ENCODE results near the gene SRA1.

Gene SRA1

DNA sequence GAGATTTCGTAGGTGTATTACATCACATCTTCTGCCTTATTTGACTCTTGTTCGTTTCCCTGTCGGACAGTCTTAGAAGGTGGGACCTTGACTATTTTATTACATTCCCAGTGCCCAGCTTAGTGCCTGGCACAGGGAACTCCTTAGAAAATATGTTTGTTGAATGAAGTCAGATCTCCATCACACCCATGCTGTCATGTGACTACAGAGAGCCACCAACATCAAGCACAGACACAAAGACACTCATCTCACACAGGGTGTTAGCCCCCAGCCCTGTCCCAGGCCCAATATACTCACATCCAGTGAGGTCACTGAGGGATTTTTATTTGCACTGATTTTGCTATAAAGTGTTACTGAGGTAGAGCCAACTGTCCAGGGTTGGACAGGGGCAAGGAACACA is 692 bp upstream of the SRA1 start:
- DNase-seq (ENCODE audit: extremely low read depth, low read depth): no peak
- TF ChIP-seq, protein P1, sequence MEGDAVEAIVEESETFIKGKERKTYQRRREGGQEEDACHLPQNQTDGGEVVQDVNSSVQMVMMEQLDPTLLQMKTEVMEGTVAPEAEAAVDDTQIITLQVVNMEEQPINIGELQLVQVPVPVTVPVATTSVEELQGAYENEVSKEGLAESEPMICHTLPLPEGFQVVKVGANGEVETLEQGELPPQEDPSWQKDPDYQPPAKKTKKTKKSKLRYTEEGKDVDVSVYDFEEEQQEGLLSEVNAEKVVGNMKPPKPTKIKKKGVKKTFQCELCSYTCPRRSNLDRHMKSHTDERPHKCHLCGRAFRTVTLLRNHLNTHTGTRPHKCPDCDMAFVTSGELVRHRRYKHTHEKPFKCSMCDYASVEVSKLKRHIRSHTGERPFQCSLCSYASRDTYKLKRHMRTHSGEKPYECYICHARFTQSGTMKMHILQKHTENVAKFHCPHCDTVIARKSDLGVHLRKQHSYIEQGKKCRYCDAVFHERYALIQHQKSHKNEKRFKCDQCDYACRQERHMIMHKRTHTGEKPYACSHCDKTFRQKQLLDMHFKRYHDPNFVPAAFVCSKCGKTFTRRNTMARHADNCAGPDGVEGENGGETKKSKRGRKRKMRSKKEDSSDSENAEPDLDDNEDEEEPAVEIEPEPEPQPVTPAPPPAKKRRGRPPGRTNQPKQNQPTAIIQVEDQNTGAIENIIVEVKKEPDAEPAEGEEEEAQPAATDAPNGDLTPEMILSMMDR (IDR thresholded peaks at IDR 0.05; ENCODE audit: low read depth, low read length): no peak

DNA sequence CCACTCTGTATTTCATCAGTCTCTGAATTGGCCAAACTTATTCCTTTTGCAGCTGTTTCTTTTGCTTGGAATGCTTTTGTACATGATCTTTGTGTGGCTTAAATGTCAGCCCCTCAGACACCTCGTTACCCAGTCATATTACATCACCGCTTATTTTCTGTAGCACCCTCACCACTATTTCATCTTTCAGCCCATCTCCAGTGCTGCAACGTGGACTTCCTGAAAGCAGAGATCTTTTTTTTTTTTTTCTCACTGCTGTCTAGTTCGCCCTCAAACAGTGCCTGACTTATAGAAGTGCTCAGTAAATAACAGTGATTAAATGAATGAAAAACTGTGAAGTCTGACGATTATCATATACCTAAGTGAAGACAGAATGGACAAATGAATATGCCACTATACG is 835 bp downstream of the SRA1 start:
- TF ChIP-seq, protein P1 (IDR thresholded peaks at IDR 0.05; ENCODE audit: low read depth, low read length): no peak
- no peak for DNase-seq (ENCODE audit: extremely low read depth, low read depth)

DNA sequence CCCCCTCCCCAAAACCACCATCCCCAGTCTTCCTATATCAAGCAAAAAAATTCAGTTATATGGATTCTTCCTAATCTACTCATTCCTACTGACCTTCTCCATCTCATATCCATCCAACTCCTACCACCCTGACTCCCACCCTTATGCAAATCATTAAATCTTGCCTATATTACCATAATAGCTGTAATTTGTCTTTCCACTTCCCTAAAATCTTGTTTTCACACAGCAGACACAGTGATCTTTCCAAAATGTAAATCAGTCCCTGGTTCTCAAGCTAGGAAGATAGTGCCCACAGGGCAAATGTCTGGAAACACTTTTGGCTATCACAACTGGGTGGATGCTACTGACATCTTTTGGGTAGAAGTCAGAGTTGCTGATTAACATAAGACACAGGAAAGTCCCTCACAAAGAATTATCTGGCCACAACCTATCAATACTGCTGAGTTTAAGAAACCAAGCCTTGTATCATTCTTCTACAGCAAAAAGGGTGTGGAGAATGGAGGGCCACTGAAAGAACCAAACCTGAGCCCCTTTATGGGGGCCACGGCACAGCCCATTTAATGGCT is 1.4 kb downstream of the SRA1 start:
- no peak for DNase-seq (ENCODE audit: extremely low read depth, low read depth)
- TF ChIP-seq, protein P1 (IDR thresholded peaks at IDR 0.05; ENCODE audit: low read depth, low read length): no peak

DNA sequence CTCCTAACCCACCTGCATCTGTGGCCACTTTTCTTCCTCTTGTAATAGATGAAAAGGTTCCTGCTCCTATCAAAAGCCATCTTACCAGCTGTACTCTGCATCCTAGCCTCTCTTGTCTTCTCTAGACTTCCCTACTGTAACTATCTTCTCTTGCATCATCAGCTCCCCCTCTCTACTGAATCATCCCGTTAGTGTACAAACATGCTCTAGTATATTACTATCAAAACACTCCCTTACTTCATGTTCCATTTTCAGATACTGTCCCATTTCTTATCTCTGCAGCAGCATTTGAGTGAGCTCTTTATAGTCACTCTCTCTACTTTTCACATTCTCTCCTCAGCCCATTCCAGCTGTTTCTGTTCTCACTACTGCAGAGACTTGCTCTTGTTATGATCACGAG is 2.8 kb downstream of the SRA1 start:
- no peak for DNase-seq (ENCODE audit: extremely low read depth, low read depth)
- TF ChIP-seq, protein P1 (IDR thresholded peaks at IDR 0.05; ENCODE audit: low read depth, low read length): no peak

DNA sequence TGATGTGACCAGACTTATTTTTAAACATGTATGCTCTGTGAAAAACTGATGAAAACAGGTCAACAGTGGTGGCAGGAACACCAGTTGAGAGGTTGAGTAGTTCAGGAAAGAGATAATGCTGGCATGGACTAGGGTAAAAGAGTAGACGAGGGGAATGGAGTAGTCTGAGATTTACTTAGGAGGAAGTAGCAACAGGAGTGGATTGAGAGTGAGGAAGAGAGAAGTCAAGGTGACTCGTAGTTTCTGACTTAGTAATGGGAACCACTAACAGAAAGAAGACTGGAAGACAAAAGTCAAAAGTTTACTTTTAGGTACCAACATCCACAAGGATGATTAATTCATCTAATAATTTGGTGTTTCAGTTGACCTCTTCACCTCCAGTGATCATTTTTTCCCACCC is 3.6 kb downstream of the SRA1 start:
- DNase-seq (ENCODE audit: extremely low read depth, low read depth): no peak
- TF ChIP-seq, protein P1 (IDR thresholded peaks at IDR 0.05; ENCODE audit: low read depth, low read length): no peak

DNA sequence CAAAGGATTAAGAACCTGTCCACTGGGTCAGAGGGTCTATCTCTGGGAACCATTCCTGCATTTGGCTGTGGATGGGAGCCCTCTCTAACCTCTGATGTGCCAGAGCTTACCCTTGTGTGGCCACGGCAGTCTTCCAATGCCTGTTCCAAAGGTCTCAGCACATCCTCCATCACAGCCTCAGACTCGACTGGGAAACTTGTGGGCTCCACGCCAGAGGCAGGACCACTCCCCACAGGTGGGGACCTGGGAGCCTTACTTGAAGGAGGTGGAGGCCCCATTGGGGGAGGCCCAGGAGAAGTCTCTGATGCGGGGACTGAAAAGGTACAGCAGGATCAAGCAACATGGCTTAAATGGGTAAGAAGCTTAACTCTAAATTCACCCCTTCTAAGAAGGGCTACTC is 5.4 kb downstream of the SRA1 start:
- TF ChIP-seq, protein P1 (IDR thresholded peaks at IDR 0.05; ENCODE audit: low read depth, low read length): no peak
- DNase-seq (ENCODE audit: extremely low read depth, low read depth): no peak

- TF ChIP-seq, protein P1 (IDR thresholded peaks at IDR 0.05; ENCODE audit: low read depth, low read length): no peak
Observed at GRCh38 chr5:140550147-140551079, 6.9 kb downstream of the SRA1 start.

More at GRCh38 chr5:140550147-140551079, 6.9 kb downstream of the SRA1 start:
- no peak for DNase-seq (ENCODE audit: extremely low read depth, low read depth)

Data from AG09319 (cell line).